GM21367 (cell line): ENCODE results near the gene MMP25.
"Not testable (repeated sequence)": the region's sequence is repeated elsewhere in the genome, so short reads cannot be mapped to it uniquely, and the experiment has no call there.

Experiments used
- ATAC-seq: cut with Tn5 transposase; IDR thresholded peaks from one replicate; pipeline ENCODE4 v1.9.1; 2021; ENCODE audit not compliant: unreplicated experiment

Gene MMP25

DNA sequence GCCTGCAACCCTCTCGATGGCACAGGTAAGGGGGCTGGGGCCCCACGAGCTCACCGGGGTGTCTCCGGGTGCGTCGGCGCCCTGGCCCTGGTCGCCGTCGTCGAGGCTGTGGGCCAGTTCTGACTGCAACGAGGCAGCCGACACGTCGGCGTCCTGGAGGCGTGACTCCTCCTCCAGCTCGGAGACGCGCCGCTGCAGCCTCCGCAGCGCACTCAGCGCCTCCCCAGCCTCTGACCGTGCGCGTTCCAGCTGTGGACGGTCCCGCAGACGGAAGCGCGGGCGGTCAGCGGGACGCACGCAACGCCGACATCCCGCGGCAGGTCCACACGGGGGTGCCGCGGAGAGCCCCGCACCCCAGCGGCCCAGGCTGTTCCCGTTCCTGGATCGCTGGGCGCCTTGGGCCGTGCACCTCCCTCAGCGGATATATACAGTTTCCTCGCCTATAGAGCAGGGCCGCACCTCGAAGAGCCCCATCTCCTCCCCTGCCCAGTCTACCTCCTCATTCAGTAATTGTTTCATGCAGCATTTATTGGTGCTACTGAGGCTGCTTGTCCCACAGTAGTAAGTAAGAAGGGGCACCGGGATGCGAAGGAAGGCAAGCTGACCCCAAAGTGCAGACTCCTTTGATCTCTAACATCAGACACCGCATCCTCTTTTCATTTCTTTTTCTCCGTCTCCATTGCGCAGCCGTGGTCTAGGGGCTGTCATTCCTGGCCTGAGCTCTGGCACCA lies 16.7 kb upstream of the MMP25 start:
- ATAC-seq = no peak

DNA sequence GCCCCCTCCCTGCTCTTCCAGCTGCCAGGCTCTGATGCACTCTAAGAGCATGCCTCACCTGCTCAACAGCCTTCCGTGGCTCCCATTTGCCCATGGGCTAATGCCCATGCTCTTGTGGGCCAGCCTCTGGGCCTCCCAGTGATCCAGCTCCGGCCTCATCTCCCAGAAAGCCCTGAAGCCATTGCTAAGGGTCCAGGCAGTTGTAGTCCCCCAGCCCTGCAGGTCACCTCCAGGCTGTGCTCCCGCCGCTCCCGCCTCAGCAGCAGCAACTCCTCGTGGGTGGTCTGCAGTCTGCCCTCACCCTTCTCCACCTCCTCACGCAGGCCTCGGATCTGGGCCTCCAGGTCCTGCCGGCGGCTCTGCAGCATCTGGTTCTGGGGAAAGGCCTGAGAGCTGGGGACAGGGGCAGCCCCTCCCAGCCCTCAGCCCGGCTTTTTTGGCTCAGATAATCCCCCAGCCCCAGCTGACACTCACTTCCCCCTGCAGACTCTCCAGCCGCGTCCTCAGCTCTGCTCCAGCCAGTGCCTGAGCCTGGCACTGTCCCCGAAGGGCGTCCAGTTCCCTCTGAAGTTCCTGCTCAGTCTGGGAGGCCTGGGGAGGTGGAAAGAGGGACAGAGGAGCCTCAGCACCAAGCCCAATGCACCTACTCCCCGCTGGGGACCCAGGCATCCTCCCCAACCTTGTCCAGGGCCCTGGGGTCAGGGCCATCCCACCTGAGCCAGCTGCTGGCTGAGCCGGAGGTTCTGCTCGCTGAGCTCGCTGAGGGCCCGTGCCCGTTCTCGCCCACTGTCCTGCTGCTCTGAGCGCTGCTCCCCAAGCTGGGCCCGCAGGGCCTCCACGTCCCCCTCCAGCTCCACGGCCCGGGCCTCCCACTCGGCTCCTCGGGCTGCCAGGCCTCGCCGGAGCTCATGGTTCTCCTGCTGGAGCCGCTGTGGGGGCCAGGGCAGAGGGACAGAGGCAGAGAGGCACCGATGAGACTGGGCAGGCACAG lies 15.8 kb upstream of the MMP25 start:
- ATAC-seq = no peak

DNA sequence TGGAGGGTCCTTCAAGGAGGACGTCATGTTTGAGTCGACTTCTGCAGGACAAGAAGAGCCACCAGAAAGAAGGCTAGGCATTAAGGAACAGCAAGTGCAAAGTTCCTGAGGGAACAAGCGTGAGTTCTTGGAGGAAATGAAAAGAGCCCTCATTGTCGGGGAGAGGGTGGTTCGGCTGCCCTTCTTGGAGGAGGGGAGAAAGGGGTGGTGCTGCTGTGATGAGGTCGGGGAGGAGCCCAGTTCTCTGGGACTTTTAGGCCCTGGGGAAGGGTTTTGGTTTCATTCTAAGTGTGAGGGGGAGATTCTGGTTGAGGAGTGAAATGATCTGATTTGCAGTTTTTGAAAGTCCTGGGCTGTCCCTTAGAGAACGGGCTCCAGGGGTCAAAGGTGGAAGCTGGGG lies 13.7 kb upstream of the MMP25 start:
- ATAC-seq = no peak

DNA sequence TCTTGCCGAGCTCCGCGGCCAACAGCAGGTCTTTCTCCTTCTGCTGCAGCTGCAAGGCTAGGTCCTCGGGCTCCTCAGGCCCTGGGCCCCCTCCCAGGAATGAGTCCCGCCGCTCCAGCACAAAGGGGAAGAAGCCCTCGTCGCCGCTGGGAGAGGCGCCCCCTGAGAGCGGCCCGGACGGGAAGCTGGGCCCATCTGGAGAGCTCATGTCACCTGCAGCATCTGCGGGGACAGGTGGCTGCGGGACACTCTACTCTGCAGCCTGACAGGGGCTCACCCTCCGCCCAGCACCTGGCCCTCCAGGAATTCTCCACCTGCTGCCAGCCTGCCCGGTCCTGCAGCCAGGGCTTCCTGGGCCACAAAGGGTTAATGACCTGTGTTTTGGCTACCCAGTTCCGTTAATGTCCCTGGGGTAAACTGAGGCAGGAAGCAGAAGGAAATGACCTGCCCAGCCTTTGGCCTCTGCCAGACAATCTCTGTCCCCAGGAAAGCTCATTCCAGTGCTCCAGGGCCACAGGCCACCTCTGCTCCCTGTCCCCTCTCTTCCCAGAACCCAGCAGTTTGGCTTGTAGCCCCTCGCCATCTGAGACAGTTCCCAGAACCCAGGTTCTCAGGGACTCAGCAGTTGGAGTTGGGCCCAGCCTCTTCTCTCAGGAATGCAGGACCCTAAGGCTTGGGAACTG lies 10.9 kb upstream of the MMP25 start:
- no peak for ATAC-seq

DNA sequence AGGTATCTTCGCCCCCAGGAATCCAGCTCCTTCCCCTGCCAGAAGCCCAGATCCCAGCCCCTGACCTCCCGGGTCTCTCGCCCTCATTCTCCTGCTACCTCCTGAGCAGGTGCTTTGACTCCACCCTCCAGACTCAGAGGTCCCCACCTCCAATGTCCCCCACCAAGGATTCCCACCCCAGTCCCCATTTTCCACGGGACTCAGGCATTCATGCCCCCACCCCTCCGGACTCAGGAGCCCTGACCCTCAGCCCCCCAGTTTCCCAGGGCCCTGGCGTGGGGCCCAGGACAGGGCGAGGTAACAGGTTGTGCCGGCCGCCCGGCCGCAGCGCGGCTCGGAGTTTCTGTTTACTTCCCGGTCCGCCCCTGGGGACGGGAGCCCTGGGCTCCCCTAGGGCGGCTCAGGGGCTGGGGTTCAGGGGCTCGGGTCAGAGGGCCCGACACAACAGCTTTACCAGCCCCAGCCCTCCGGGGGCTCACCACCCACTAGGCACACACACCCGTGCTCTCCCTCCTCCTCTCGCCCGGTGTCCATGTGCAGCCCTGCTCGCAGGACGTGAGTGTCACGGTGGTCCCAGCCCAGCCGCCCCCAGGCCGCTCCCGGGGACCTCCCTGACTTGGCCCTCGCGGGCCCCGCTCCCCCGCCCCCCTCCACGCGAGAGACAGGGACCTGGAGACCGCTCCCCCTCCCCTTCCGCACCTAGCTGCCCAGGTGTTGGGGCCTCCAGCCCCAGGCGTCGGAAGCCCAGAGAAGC lies 10.2 kb upstream of the MMP25 start:
- no peak for ATAC-seq

DNA sequence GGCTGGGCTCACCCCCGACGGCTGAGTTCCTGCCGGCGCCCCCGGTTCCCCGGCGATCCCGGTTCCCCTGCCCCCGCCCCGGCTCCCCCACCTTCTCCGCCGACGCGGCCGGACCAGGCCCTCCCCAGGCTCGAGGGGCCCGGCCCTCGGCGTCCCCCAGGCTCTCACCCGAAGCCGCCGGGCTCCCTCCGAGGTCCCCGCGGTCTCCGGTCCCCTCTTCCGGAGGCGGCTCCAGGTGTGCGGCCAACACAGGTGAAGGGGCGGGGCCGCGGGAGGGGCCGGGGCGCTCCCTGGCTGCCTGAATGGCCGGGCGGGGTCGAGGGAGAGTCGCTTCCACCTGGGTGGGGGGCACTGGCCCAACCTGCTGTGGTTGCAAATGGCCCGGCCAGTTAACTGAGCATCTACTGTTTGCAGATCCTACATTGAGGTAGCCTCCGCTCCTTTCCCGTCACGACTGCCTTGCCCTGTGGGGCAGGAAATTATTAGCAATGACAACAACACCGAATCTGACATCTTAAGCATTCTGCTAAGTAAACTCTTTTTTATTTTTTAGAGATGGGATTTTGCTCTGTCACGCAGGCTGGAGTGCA lies 9.5 kb upstream of the MMP25 start, which contains the start of gene BICDL2:
TSS of gene BICDL2 (minus strand) at position 219 of the 590 bp plus-strand sequence. CDS start 1,448 bp downstream, outside the sequence.
- no peak for ATAC-seq

DNA sequence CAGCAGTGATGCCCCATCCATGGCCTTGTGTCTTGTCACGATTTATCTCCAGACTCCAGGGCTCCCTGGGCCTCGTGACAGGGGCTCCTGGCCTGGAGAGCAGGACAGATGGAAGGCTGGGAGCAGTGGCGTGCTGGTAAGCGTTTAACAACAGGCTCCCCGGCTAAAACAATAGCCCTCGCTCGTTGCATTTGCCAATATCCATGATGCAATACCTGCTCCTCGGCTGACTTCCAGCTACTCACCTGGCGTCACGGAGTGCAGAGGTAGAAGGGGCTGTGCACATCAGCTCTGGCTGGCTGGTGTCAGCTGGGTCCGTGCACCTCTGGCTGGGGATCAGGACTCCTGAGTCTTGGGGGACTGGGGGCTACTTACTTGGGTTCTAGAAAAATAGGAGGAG lies 8.1 kb upstream of the MMP25 start:
- no peak for ATAC-seq

DNA sequence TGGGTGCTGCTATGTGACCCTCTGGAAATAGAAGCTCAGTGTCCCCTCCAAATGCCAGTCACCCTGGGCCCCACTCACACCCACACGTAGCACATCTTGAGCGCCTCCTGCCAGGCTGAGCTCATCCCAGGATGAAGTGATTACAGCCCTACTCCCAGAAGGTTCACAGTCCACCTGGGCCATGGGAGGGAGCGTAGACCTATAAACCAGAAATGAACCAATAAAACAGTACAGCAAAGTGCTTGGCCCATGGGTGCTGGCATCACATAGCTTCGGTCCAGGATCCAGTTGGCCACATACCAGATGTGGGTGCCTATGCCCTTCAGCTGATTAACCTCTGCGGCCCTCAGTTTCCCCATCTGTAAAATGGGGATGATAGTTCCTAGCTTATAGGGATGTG lies 7.5 kb upstream of the MMP25 start:
- ATAC-seq = no peak

DNA sequence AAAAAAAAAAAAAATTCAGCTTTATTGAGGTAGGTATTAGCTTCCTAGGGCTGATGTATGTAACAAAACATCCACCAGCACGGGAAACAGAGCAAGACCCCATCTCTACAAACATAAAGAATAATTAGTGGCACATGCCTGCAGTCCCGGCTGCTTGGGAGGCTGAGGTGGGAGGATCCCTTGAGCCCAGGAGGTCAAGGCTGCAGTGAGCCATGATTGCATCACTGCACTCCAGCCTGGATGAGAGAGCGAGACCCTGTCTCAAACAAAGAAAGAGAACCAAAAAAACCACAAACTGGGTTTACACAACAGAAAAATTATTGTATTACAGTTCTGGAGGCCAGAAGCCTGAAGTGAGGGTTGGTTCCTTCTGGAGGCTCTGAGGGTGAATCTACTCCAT lies 4.0 kb upstream of the MMP25 start:
- ATAC-seq = no peak

DNA sequence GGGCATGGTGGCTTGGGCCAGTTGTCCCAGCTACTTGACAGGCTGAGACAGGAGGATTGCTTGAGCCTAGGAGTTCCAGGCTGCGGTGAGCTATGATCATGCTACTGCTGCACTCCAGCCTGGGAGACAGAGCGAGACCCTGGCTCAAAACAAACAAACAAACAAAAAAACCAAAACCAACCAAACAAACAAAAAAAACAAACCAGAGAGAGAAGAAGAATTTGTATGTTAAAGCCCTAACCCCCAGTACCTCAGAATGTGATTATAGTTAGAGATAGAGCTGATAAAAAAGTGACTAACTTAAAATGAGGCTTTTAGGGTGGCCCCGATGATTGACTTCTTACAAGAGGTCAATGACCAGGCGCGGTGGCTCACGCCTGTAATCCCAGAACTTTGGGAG lies 1.7 kb upstream of the MMP25 start:
- no peak for ATAC-seq

DNA sequence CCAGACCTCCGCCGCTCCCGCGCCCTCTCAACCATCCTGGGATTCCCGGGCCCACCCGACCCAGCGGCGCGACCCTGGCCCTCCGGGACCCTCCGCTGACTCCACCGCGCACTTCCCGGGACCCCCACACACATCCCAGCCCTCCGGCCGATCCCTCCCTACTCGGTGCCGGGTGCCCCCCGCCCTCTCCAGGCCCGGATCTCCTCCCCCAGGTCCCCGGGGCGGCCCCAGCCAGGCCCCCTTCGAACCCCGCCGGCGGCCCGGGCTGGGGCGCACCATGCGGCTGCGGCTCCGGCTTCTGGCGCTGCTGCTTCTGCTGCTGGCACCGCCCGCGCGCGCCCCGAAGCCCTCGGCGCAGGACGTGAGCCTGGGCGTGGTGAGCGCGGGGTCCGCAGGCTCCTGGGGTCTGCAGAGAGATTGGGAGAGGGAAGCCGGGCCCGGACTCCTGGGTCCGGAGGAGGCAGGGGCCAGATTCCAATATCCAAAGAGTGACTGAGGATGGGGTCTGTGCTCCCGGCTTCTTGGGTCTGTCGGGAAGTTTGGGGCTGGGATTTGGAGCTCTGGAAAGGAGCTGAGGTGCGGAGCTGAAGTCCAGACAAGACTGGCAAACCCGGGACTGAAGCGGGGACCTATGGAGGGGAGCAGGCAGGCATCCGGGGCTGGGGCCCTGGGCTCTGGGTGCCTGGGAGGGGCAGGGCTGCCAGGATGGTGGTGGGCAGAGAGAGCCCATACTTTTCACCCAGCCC lies 453 bp downstream of the MMP25 start:
- no peak for ATAC-seq

DNA sequence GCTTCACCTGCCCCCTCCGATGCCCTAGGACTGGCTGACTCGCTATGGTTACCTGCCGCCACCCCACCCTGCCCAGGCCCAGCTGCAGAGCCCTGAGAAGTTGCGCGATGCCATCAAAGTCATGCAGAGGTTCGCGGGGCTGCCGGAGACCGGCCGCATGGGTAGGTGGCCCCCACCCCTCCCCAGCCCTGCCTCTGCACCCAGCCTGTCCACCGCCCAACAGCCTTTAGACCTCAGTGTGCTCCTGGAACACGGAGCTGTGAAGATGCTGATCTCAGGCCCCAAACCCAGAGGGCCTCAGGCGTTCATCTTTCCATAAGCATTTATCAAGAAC lies 993 bp downstream of the MMP25 start:
- no peak for ATAC-seq

DNA sequence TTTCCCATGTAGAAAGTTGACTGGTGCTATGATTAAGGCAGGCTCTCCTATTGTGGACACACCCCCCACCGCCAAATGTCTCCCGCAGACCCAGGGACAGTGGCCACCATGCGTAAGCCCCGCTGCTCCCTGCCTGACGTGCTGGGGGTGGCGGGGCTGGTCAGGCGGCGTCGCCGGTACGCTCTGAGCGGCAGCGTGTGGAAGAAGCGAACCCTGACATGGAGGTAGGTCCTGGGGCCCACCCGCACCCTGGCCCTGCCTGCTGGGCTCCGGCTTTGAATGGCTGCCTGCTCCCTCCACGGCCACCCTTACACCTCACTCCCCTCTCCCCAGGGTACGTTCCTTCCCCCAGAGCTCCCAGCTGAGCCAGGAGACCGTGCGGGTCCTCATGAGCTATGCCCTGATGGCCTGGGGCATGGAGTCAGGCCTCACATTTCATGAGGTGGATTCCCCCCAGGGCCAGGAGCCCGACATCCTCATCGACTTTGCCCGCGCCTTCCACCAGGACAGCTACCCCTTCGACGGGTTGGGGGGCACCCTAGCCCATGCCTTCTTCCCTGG lies 3.6 kb downstream of the MMP25 start:
- no peak for ATAC-seq

DNA sequence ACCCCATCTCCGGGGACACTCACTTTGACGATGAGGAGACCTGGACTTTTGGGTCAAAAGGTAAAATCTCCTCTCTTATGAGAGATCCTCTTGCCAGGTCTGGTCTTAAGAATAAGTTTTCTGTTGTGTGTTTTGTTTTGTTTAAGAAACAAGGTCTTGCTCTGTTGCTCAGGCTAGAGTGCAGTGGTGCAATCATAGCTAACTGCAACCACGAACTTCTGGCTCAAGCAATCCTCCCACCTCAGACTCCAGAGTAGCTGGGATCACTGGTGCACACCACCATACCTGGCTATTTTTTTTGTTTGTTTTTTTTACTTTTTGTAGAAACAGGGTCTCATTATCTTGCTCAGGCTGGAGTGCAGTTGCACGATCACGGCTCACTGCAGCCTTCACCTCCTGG lies 4.1 kb downstream of the MMP25 start:
- ATAC-seq = no peak

DNA sequence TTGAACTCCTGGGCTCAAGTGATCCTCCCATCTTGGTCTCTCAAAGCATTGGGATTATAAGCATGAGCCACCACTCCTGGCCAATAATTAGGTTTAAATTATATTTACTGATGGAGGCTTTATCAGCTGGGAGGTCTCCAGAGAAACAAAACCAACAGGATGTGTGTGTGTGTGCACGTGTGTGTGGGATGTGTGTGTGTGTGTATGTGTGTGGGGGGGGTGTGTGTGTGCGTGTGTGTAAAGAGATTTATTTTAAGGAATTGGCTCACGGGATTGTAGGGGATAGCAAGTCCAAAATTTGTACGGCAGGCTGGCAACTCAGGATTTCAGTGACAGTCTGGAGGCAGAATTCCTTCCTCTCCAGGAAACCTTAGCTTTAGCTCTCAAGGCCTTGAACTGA lies 4.6 kb downstream of the MMP25 start:
- ATAC-seq = no peak

DNA sequence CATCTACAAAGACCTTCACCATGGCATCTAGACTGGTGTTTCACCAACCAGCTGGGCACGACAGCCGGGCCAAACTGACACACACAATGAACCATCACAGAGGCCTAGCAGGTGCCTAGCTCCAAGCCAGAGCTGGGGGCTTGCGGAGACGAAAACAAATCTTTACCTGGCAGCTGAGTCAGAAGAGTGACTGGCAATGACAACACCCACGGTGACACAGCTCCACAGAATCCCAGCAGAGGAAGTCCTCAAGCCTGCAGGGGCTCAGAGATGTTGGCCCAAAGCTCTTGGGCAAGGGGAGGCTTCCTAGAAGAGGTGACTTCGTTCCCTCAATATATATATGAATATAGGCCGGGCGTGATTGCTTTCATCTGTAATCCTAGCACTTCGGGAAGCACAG lies 5.1 kb downstream of the MMP25 start:
- ATAC-seq = no peak

DNA sequence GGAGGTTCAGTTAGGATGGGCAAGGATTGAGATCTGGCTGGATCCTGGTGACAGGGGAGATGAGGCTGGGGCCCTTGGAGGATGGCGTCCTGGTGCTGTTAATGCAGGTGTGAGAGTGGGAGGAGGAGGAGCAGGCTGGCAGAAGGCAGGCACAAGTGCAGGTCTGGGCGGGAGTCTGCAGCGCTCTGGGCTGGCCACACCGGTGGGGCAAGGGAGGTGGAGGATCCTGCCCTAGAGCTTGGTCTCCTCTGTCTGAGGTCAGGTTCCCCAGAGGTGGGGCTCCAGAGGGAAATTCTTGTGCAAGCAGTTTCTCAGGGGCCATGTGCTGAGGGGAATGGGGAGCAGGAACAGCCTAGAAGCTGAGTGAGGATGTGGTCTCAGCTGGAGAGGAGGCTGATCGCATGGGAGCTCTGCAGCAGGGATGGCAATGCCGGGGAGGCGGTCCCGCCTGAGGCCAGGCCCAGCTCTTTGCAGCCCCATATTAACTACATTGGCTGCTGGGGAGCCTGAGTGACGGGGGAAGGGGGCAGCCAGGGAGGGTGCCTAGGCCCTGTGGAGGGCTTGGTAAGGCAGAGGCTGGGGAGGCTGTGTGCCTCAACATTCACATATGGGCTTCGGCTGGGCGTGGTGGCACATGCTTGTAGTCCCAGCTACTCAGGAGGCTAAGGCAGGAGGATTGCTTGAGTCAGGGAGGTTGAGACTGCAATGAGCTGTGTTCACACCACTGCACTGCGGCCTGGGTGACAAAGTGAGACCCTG lies 6.4 kb downstream of the MMP25 start:
- not testable (repeated sequence) for ATAC-seq

DNA sequence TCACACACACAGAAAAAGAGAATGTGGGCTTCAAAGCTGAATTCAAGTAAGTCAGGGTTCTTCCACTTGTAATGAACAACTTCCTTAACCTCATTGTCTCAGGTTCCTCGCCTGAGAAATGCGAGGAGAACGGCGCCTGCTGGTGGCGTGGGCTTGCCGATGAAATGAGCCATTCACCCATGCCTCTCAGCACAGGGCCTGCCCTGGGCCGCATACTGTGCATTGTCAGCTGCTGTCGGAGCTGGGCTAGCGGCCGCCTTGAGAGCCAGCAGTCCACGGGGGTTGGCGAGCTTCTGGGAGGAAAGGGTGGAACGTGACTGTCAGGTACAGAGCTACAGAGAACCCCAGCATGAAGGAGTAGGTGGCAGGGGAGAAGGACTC lies 7.0 kb downstream of the MMP25 start:
- ATAC-seq = not testable (repeated sequence)
